Measurements from ENCODE around the gene PRG3. TPM values are rescaled to one million over a fixed set of nuclear protein-coding genes. Genes with fewer than 3 reads are reported as not detected.

PRG3 gene
- polyA plus RNA-seq, 3 donors: not detected

DNA sequence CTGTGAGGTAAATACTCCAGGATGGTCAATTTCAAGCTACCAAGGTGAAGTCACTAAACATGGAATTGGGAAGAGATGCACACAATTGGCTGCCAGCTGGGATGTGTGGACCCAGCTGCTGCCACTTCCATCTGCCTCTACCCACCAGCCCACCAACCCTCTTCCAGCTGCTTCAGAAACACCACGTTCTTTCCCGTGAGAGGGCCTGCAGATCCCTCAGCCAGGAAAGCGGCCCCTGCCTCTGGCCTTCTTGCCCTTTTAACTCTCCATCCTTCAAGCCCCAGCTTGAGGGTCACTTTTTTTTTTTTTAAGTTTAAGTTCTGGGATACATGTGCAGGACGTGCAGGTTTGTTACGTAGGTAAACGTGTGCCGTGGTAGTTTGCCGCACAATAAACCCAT is 20.0 kb downstream of the PRG3 start:
- no peak for DNase-seq
- H3K36me3 ChIP-seq (replicated peaks in 1 of 2; ENCODE audit: control insufficient read depth in 1 of 2, insufficient read depth in 2 of 2, low read length in 2 of 2): no peaks in the 10 kb centered on the region
- H3K9ac ChIP-seq (ENCODE audit: insufficient read depth, low read length, poor library complexity, severe bottlenecking): no peak overlapping the region
- no peak overlapping the region for H3K27ac Mint-ChIP-seq
- no peak overlapping the region for H3K4me3 ChIP-seq (replicated peaks in 1 of 3; ENCODE audit: low read depth in 2 of 3, low read length in 3 of 3)
- no peaks in the 10 kb centered on the region for H3K27me3 ChIP-seq (ENCODE audit: control insufficient read depth in 2 of 2, insufficient read depth in 2 of 2, low read length in 2 of 2)
- peaks cover 0 to 8% (median 0%) of the 10 kb centered on the region in 7 donors for H3K9me3 Mint-ChIP-seq
- TF ChIP-seq, protein P1, sequence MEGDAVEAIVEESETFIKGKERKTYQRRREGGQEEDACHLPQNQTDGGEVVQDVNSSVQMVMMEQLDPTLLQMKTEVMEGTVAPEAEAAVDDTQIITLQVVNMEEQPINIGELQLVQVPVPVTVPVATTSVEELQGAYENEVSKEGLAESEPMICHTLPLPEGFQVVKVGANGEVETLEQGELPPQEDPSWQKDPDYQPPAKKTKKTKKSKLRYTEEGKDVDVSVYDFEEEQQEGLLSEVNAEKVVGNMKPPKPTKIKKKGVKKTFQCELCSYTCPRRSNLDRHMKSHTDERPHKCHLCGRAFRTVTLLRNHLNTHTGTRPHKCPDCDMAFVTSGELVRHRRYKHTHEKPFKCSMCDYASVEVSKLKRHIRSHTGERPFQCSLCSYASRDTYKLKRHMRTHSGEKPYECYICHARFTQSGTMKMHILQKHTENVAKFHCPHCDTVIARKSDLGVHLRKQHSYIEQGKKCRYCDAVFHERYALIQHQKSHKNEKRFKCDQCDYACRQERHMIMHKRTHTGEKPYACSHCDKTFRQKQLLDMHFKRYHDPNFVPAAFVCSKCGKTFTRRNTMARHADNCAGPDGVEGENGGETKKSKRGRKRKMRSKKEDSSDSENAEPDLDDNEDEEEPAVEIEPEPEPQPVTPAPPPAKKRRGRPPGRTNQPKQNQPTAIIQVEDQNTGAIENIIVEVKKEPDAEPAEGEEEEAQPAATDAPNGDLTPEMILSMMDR (IDR thresholded peaks at IDR 0.05): no peak
- intact Hi-C loops (cut with micrococcal nuclease): no loop called here
- peaks cover 8% of the 10 kb centered on the region for H3K4me1 Mint-ChIP-seq
- H3K9me3 ChIP-seq (replicated peaks in 1 of 2; ENCODE audit: control insufficient read depth in 1 of 2, insufficient read depth in 1 of 2, low read length in 2 of 2): no peaks in the 10 kb centered on the region
- peaks cover 7 to 11% of the 10 kb centered on the region in 2 donors for H3K4me1 ChIP-seq (ENCODE audit: control insufficient read depth in 1 of 2, insufficient read depth in 2 of 2, low read length in 2 of 2)
- no peaks in the 10 kb centered on the region for H3K36me3 Mint-ChIP-seq
- H3K27ac ChIP-seq (ENCODE audit: low read depth in 1 of 2, low read length in 2 of 2): no peak overlapping the region
- H3K79me2 ChIP-seq (ENCODE audit: insufficient read depth, low read length): no peaks in the 10 kb centered on the region
- H4K20me1 ChIP-seq (ENCODE audit: insufficient read depth, low read length): no peaks in the 10 kb centered on the region
- WGBS (ENCODE audit: insufficient coverage): 92% methylated on average over 5 of the region's 8 CpGs
- no peak overlapping the region for H2AFZ ChIP-seq (ENCODE audit: insufficient read depth, low read depth, low read length, poor library complexity, severe bottlenecking)
- no peak overlapping the region for H3K4me2 ChIP-seq (replicated peaks; ENCODE audit: extremely low read depth, low read length, poor library complexity, severe bottlenecking)
- H3K27me3 Mint-ChIP-seq (ENCODE audit: low read depth in 3 of 3): peaks cover 0 to 4% (median 2%) of the 10 kb centered on the region in 3 donors
- H3K4me3 Mint-ChIP-seq: no peak overlapping the region

DNA sequence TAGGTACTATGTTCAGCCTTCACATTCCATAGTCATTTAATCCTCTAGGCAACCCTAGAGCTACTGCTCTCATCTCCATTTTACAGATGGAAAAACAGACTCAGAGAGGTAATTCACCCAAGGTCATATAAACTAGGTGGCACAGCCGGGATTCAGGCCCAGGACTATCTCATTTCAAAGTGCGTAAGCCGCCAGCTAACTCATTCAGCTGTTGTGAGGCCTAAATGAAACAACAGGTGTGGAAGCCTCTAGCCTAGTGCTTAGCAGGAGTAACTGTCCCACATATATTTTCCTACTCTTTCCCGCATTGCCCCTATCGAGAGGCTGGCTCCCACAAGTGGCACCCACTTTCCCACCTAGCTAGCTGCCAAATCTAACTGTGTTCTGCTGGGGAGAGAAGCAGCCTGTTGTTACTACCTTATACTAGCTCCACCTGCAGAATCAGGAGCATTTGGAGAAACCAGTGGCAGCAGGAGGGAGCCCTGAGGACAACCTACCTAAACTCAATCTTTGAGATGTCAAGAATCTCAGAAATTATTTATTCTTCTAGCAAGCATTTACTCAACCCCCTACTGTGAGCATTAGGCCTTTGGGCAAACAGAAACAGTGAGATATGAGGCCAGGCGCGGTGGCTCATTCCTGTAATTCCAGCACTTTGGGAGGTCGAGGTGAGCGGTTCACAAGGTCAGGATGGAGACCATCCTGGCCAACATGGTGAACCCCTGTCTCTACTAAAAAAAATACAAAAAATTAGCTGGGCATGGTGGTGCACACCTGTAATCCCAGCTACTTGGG is 20.9 kb downstream of the PRG3 start:
- no peak overlapping the region for H2AFZ ChIP-seq (ENCODE audit: insufficient read depth, low read depth, low read length, poor library complexity, severe bottlenecking)
- WGBS (ENCODE audit: insufficient coverage): 100% methylated on average over 5 of the region's 9 CpGs
- H3K9me3 ChIP-seq (replicated peaks in 1 of 2; ENCODE audit: control insufficient read depth in 1 of 2, insufficient read depth in 1 of 2, low read length in 2 of 2): no peaks in the 10 kb centered on the region
- Mint-ChIP-seq H3K4me3 (no peak overlapping the region), H3K27me3 (ENCODE audit: low read depth in 3 of 3) (peaks cover 0 to 2% (median 0%) of the 10 kb centered on the region in 3 donors), H3K36me3 (no peaks in the 10 kb centered on the region), H3K27ac (no peak overlapping the region), H3K9me3 (peaks cover 0 to 6% (median 0%) of the 10 kb centered on the region in 7 donors), H3K4me1 (peaks cover 10% of the 10 kb centered on the region)
- H3K4me1 ChIP-seq (ENCODE audit: control insufficient read depth in 1 of 2, insufficient read depth in 2 of 2, low read length in 2 of 2): peaks cover 11% of the 10 kb centered on the region in 2 donors
- intact Hi-C loops (cut with micrococcal nuclease): loop anchor here in 1 of 2 donors (10.0 kb wide), 1 partner anchor 285 kb away; the partner anchor contains the start of gene YPEL4
- DNase-seq: no peak
- H3K79me2 ChIP-seq (ENCODE audit: insufficient read depth, low read length): no peaks in the 10 kb centered on the region
- TF ChIP-seq, protein P1 (IDR thresholded peaks at IDR 0.05): no peak
- no peak overlapping the region for H3K27ac ChIP-seq (ENCODE audit: low read depth in 1 of 2, low read length in 2 of 2)
- no peaks in the 10 kb centered on the region for H4K20me1 ChIP-seq (ENCODE audit: insufficient read depth, low read length)
- H3K9ac ChIP-seq (ENCODE audit: insufficient read depth, low read length, poor library complexity, severe bottlenecking): no peak overlapping the region
- H3K4me2 ChIP-seq (replicated peaks; ENCODE audit: extremely low read depth, low read length, poor library complexity, severe bottlenecking): no peak overlapping the region
- H3K27me3 ChIP-seq (ENCODE audit: control insufficient read depth in 2 of 2, insufficient read depth in 2 of 2, low read length in 2 of 2): no peaks in the 10 kb centered on the region
- H3K36me3 ChIP-seq (replicated peaks in 1 of 2; ENCODE audit: control insufficient read depth in 1 of 2, insufficient read depth in 2 of 2, low read length in 2 of 2): no peaks in the 10 kb centered on the region
- no peak overlapping the region for H3K4me3 ChIP-seq (replicated peaks in 1 of 3; ENCODE audit: low read depth in 2 of 3, low read length in 3 of 3)

Data from CD14-positive monocyte (primary cell).